CD14-positive monocyte (primary cell): Measurements from ENCODE around the gene PAM. TPM values are rescaled to one million over a fixed set of nuclear protein-coding genes. Genes with fewer than 3 reads are reported as not detected.

ENCODE experiments used
- DNase-seq, 3 donors: peaks; one replicate each; pipeline ENCODE4 v3.0.0-alpha.2; 2011 to 2022
- H2AFZ ChIP-seq: 2 replicates; pipeline ENCODE4 v1.6.0; 2012; ENCODE audit warnings: mild to moderate bottlenecking, low read depth, low read length, inconsistent platforms; ENCODE audit not compliant: insufficient read depth, poor library complexity, severe bottlenecking
- H3K27ac ChIP-seq, 2 donors: 1 replicate in 1 of 2; 2 replicates in 1 of 2; pipeline ENCODE4 v1.5.1; 2012 to 2013; ENCODE audit warnings: low read length in 2 of 2, control low read depth in 1 of 2, inconsistent platforms in 1 of 2, low read depth in 1 of 2, mild to moderate bottlenecking in 1 of 2
- H3K27me3 ChIP-seq, 2 donors: one replicate each; pipeline versions ENCODE4 v1.6.0 to v1.6.1; 2011 to 2013; ENCODE audit warnings: low read length in 2 of 2; ENCODE audit not compliant: control insufficient read depth in 2 of 2, insufficient read depth in 2 of 2
- H3K36me3 ChIP-seq, 2 donors: replicated peaks in 1 of 2; 1 replicate in 1 of 2; 2 replicates in 1 of 2; pipeline versions ENCODE4 v1.5.1 to v1.6.1; 2012 to 2013; ENCODE audit warnings: low read length in 2 of 2, control low read depth in 1 of 2, inconsistent platforms in 1 of 2, mild to moderate bottlenecking in 1 of 2; ENCODE audit not compliant: insufficient read depth in 2 of 2, control insufficient read depth in 1 of 2
- H3K4me1 ChIP-seq, 2 donors: 1 replicate in 1 of 2; 2 replicates in 1 of 2; pipeline versions ENCODE4 v1.5.1 to v1.6.1; 2012 to 2013; ENCODE audit warnings: low read length in 2 of 2, control low read depth in 1 of 2, inconsistent platforms in 1 of 2, mild to moderate bottlenecking in 1 of 2, moderate library complexity in 1 of 2; ENCODE audit not compliant: insufficient read depth in 2 of 2, control insufficient read depth in 1 of 2
- H3K4me2 ChIP-seq: replicated peaks from 2 replicates; pipeline ENCODE3; 2012; ENCODE audit warnings: low read length, moderate library complexity, mild to moderate bottlenecking; ENCODE audit not compliant: poor library complexity, severe bottlenecking; ENCODE audit errors: extremely low read depth
- H3K4me3 ChIP-seq, 3 experiments: fragments of 200-600 bp in 1 of 3; sonication (generic) in 1 of 3; replicated peaks in 1 of 3; 1 replicate in 2 of 3; 2 replicates in 1 of 3; pipeline ENCODE4 v1.5.1; 2011 to 2013; ENCODE audit warnings: low read length in 3 of 3, mild to moderate bottlenecking in 3 of 3, control low read depth in 2 of 3, low read depth in 2 of 3, inconsistent platforms in 1 of 3, moderate library complexity in 1 of 3
- H3K79me2 ChIP-seq: 2 replicates; pipeline ENCODE4 v1.6.0; 2012; ENCODE audit warnings: mild to moderate bottlenecking, control low read depth, inconsistent platforms, low read length, moderate library complexity; ENCODE audit not compliant: insufficient read depth
- H3K9ac ChIP-seq: 2 replicates; pipeline ENCODE4 v1.6.0; 2017; ENCODE audit warnings: low read length, mild to moderate bottlenecking; ENCODE audit not compliant: insufficient read depth, poor library complexity, severe bottlenecking
- H3K9me3 ChIP-seq, 2 donors: replicated peaks in 1 of 2; 1 replicate in 1 of 2; 2 replicates in 1 of 2; pipeline versions ENCODE4 v1.5.1 to v1.6.1; 2012 to 2013; ENCODE audit warnings: low read length in 2 of 2, control low read depth in 1 of 2; ENCODE audit not compliant: control insufficient read depth in 1 of 2, insufficient read depth in 1 of 2
- H4K20me1 ChIP-seq: 2 replicates; pipeline ENCODE4 v1.6.0; 2012; ENCODE audit warnings: mild to moderate bottlenecking, low read length, control low read depth, moderate library complexity; ENCODE audit not compliant: insufficient read depth
- H3K27ac Mint-ChIP-seq, 7 donors: one replicate each; pipeline ENCODE4 v1.8.0; 2020; ENCODE audit warnings: mild to moderate bottlenecking in 7 of 7, mixed read lengths in 7 of 7, moderate library complexity in 6 of 7, inconsistent platforms in 2 of 7
- H3K27me3 Mint-ChIP-seq, 3 donors: one replicate each; pipeline ENCODE4 v1.8.0; 2021 to 2022; ENCODE audit warnings: low read depth in 3 of 3, mild to moderate bottlenecking in 3 of 3, mixed read lengths in 3 of 3, moderate library complexity in 3 of 3, inconsistent platforms in 1 of 3
- H3K36me3 Mint-ChIP-seq, 2 donors: one replicate each; pipeline ENCODE4 v1.8.0; 2020; ENCODE audit warnings: mixed read lengths in 2 of 2, inconsistent platforms in 1 of 2, mild to moderate bottlenecking in 1 of 2
- H3K4me1 Mint-ChIP-seq: one replicate; pipeline ENCODE4 v1.8.0; 2020; ENCODE audit warnings: mild to moderate bottlenecking, mixed read lengths
- H3K4me3 Mint-ChIP-seq, 2 donors: one replicate each; pipeline ENCODE4 v1.8.0; 2020; ENCODE audit warnings: mild to moderate bottlenecking in 2 of 2, mixed read lengths in 2 of 2, moderate library complexity in 1 of 2
- H3K9me3 Mint-ChIP-seq, 7 donors: one replicate each; pipeline ENCODE4 v1.8.0; 2020 to 2022; ENCODE audit warnings: mixed read lengths in 7 of 7, mild to moderate bottlenecking in 6 of 7, moderate library complexity in 6 of 7, inconsistent platforms in 2 of 7
- WGBS: methylation state at CpG from one replicate; pipeline ENCODE4 v1.1.5; 2013; ENCODE audit warnings: missing lambda C conversion rate; ENCODE audit not compliant: insufficient coverage; 5-methylcytosine and 5-hydroxymethylcytosine counted together
- intact Hi-C, 2 donors: fragments of 100-400 bp; cut with micrococcal nuclease; formaldehyde crosslinking; loops; one replicate each; pipeline versions ENCODE4 v1.15.0 to v1.15.1; 2023
- polyA plus RNA-seq, 3 donors: library from polyadenylated mRNA; depleted of rRNA in 1 of 3; unstranded in 2 of 3; stranded (reverse) in 1 of 3; fragments of 300-500 nt in 2 of 3; fragments of >200 nt in 1 of 3; fragmentation: Illumina TruSeq in 2 of 3; gene quantifications; 1 replicate in 2 of 3; 2 replicates in 1 of 3; pipeline ENCODE4 v1.2.3, GENCODE V29; 2012 to 2021
- TF ChIP-seq, protein P1 (sequence below): fragments of 200-600 bp; IDR thresholded peaks from one replicate; pipeline ENCODE4 v1.8.0; 2022; ENCODE audit warnings: antibody characterized with exemption, mild to moderate bottlenecking

Gene PAM
- polyA plus RNA-seq, 3 donors = 11.8 to 27.4 (median 12.8) TPM

DNA sequence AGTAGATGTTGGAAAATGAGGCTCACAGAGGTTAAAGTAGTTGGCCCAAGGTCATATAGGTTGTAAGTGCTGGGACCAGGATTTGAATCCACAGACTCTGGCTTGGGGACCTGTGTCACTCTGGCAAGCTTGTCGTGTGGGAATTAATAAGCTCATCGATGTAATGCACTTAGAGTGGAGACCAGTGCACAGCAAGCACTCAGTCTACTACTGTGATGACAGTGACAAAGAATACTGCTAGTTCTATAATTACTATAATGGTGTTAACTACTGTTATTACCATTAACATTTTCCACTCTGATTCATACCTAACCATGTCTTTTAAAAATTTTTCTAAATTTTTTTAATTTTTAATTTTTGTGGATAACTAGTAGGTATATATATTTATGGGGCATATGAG lies 12.8 kb downstream of the PAM start:
- no peak overlapping the region for H3K4me2 ChIP-seq
- Mint-ChIP-seq H3K36me3 (no peaks in the 10 kb centered on the region), H3K27me3 (no peaks in the 10 kb centered on the region), H3K4me1 (peaks cover 13% of the 10 kb centered on the region), H3K4me3 (no peak overlapping the region), H3K27ac (no peak overlapping the region), H3K9me3 (no peaks in the 10 kb centered on the region)
- no peaks in the 10 kb centered on the region for H3K36me3 ChIP-seq
- H4K20me1 ChIP-seq = no peaks in the 10 kb centered on the region
- no peaks in the 10 kb centered on the region for H3K27me3 ChIP-seq
- H2AFZ ChIP-seq = no peak overlapping the region
- no peak for DNase-seq
- intact Hi-C loops = no loop called here
- H3K79me2 ChIP-seq = no peaks in the 10 kb centered on the region
- no peaks in the 10 kb centered on the region for H3K9me3 ChIP-seq
- TF ChIP-seq, protein P1, sequence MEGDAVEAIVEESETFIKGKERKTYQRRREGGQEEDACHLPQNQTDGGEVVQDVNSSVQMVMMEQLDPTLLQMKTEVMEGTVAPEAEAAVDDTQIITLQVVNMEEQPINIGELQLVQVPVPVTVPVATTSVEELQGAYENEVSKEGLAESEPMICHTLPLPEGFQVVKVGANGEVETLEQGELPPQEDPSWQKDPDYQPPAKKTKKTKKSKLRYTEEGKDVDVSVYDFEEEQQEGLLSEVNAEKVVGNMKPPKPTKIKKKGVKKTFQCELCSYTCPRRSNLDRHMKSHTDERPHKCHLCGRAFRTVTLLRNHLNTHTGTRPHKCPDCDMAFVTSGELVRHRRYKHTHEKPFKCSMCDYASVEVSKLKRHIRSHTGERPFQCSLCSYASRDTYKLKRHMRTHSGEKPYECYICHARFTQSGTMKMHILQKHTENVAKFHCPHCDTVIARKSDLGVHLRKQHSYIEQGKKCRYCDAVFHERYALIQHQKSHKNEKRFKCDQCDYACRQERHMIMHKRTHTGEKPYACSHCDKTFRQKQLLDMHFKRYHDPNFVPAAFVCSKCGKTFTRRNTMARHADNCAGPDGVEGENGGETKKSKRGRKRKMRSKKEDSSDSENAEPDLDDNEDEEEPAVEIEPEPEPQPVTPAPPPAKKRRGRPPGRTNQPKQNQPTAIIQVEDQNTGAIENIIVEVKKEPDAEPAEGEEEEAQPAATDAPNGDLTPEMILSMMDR = no peak
- H3K4me1 ChIP-seq = peaks cover 14 to 20% of the 10 kb centered on the region in 2 donors
- WGBS = no CpG with 5 or more reads among the region's 2 CpGs
- H3K4me3 ChIP-seq = no peak overlapping the region
- no peak overlapping the region for H3K27ac ChIP-seq
- no peak overlapping the region for H3K9ac ChIP-seq

DNA sequence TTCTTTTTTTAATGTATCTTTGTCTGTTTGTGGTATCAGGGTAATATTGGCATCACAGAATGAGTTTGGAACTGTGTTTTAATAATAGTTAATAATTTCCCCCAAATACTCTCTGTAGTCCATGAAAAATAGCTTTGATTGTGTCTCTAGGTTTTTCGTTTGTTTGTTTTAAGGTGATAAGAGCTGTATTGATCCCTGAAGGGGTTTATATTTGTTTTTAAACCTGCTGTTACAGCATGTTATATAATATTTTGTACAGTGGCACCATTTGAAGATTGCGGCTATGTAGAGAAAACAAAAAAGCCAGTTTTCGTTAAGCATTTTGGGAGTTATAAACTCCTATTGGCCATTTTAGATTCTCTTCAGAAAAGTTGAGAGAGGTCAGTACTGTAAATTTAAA lies 15.7 kb downstream of the PAM start:
- Mint-ChIP-seq H3K4me1 (peaks cover 13% of the 10 kb centered on the region), H3K36me3 (no peaks in the 10 kb centered on the region), H3K4me3 (no peak overlapping the region), H3K9me3 (no peaks in the 10 kb centered on the region), H3K27me3 (peaks cover 0 to 2% (median 0%) of the 10 kb centered on the region in 3 donors), H3K27ac (no peak overlapping the region)
- 80% methylated on average over 1 of the region's 3 CpGs for WGBS
- Histone ChIP-seq H3K9me3 (no peaks in the 10 kb centered on the region), H3K27me3 (no peaks in the 10 kb centered on the region), H4K20me1 (no peaks in the 10 kb centered on the region), H3K36me3 (no peaks in the 10 kb centered on the region), H3K79me2 (no peaks in the 10 kb centered on the region), H3K4me3 (no peak overlapping the region), H3K27ac (no peak overlapping the region), H3K4me2 (no peak overlapping the region), H3K9ac (no peak overlapping the region), H2AFZ (no peak overlapping the region), H3K4me1 (peaks cover 14 to 20% of the 10 kb centered on the region in 2 donors)
- intact Hi-C loops = no loop called here
- DNase-seq = no peak
- TF ChIP-seq, protein P1 = no peak
